Measurements from ENCODE around the gene AFAP1. TPM values are rescaled to one million over a fixed set of nuclear protein-coding genes. Genes with fewer than 3 reads are reported as not detected.

The AFAP1 gene
- polyA plus RNA-seq, 3 donors, result not detected

DNA sequence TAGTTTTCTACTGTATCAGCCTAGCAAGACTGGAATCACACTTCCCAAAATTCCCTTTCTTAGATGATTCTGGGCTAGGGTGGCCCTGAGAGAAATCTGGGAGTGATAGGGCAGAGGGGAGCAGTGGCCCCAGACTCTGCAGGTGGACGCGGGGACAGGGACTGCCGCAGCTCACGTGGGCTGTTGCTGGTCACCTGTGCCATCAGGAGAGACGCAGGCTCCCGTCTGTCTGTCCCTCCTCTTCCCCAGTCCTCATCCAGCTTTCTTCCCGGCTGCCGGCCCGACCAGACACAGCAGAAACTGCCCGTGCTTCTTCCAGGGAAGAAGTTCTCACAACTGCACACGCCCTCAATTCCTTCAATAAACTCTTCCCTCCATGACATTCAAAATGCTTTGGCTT lies 86.4 kb downstream of the AFAP1 start:
- no peak overlapping the region for H2AFZ ChIP-seq (ENCODE audit: insufficient read depth, low read depth, low read length, poor library complexity, severe bottlenecking)
- 86% methylated on average over 11 of the region's 11 CpGs for WGBS (ENCODE audit: insufficient coverage)
- no peaks in the 10 kb centered on the region for H3K36me3 ChIP-seq (replicated peaks in 1 of 2; ENCODE audit: control insufficient read depth in 1 of 2, insufficient read depth in 2 of 2, low read length in 2 of 2)
- no peaks in the 10 kb centered on the region for H3K4me1 ChIP-seq (ENCODE audit: control insufficient read depth in 1 of 2, insufficient read depth in 2 of 2, low read length in 2 of 2)
- no peaks in the 10 kb centered on the region for H3K9me3 ChIP-seq (replicated peaks in 1 of 2; ENCODE audit: control insufficient read depth in 1 of 2, insufficient read depth in 1 of 2, low read length in 2 of 2)
- H3K4me3 ChIP-seq (replicated peaks in 1 of 3; ENCODE audit: low read depth in 2 of 3, low read length in 3 of 3), result no peak overlapping the region
- Mint-ChIP-seq H3K27me3 (ENCODE audit: low read depth in 3 of 3) (peaks cover 5 to 12% (median 6%) of the 10 kb centered on the region in 3 donors), H3K4me1 (no peaks in the 10 kb centered on the region), H3K27ac (no peak overlapping the region), H3K4me3 (no peak overlapping the region), H3K9me3 (peaks cover 0 to 2% (median 0%) of the 10 kb centered on the region in 7 donors), H3K36me3 (peaks cover 0 to 13% of the 10 kb centered on the region in 2 donors)
- H3K9ac ChIP-seq (ENCODE audit: insufficient read depth, low read length, poor library complexity, severe bottlenecking), result no peak overlapping the region
- intact Hi-C loops (cut with micrococcal nuclease), result no loop called here
- TF ChIP-seq, protein P1, sequence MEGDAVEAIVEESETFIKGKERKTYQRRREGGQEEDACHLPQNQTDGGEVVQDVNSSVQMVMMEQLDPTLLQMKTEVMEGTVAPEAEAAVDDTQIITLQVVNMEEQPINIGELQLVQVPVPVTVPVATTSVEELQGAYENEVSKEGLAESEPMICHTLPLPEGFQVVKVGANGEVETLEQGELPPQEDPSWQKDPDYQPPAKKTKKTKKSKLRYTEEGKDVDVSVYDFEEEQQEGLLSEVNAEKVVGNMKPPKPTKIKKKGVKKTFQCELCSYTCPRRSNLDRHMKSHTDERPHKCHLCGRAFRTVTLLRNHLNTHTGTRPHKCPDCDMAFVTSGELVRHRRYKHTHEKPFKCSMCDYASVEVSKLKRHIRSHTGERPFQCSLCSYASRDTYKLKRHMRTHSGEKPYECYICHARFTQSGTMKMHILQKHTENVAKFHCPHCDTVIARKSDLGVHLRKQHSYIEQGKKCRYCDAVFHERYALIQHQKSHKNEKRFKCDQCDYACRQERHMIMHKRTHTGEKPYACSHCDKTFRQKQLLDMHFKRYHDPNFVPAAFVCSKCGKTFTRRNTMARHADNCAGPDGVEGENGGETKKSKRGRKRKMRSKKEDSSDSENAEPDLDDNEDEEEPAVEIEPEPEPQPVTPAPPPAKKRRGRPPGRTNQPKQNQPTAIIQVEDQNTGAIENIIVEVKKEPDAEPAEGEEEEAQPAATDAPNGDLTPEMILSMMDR (IDR thresholded peaks at IDR 0.05), result no peak
- H4K20me1 ChIP-seq (ENCODE audit: insufficient read depth, low read length), result no peaks in the 10 kb centered on the region
- H3K27ac ChIP-seq (ENCODE audit: low read depth in 1 of 2, low read length in 2 of 2), result no peak overlapping the region
- H3K4me2 ChIP-seq (replicated peaks; ENCODE audit: extremely low read depth, low read length, poor library complexity, severe bottlenecking), result no peak overlapping the region
- H3K27me3 ChIP-seq (ENCODE audit: control insufficient read depth in 2 of 2, insufficient read depth in 2 of 2, low read length in 2 of 2), result no peaks in the 10 kb centered on the region
- no peaks in the 10 kb centered on the region for H3K79me2 ChIP-seq (ENCODE audit: insufficient read depth, low read length)
- no peak for DNase-seq

DNA sequence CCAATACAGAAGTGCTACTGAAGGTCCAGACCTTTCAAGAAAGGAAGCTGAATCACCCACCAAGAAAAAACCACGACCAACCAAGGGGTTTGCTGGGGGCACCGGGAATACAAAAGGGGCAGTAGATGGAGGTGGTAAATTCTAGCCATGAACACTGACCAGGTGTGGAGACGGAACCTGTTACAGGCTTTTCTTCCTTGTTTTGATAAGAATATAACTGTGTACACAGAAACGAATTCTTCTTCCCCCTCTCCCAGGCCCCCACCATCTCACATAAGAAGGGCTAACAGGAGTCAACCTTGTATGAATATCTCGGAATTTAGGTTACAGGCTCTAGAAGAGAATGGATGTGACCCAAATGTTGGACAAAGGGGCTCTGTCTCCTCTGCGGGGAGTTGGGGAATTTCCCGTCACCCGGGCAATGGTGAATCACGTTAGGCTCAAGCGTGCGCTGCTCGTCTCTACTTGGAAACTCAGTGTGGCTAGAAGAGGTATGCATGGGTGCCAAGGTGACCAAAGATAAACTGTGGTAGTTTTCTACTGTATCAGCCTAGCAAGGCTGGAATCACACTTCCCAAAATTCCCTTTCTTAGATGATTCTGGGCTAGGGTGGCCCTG lies 87.0 kb downstream of the AFAP1 start:
- Histone ChIP-seq H3K27ac (ENCODE audit: low read depth in 1 of 2, low read length in 2 of 2) (no peak overlapping the region), H3K4me1 (ENCODE audit: control insufficient read depth in 1 of 2, insufficient read depth in 2 of 2, low read length in 2 of 2) (no peaks in the 10 kb centered on the region), H3K79me2 (ENCODE audit: insufficient read depth, low read length) (no peaks in the 10 kb centered on the region), H2AFZ (ENCODE audit: insufficient read depth, low read depth, low read length, poor library complexity, severe bottlenecking) (no peak overlapping the region), H4K20me1 (ENCODE audit: insufficient read depth, low read length) (no peaks in the 10 kb centered on the region), H3K9ac (ENCODE audit: insufficient read depth, low read length, poor library complexity, severe bottlenecking) (no peak overlapping the region), H3K4me2 (replicated peaks; ENCODE audit: extremely low read depth, low read length, poor library complexity, severe bottlenecking) (no peak overlapping the region), H3K36me3 (replicated peaks in 1 of 2; ENCODE audit: control insufficient read depth in 1 of 2, insufficient read depth in 2 of 2, low read length in 2 of 2) (no peaks in the 10 kb centered on the region), H3K4me3 (replicated peaks in 1 of 3; ENCODE audit: low read depth in 2 of 3, low read length in 3 of 3) (no peak overlapping the region), H3K27me3 (ENCODE audit: control insufficient read depth in 2 of 2, insufficient read depth in 2 of 2, low read length in 2 of 2) (no peaks in the 10 kb centered on the region), H3K9me3 (replicated peaks in 1 of 2; ENCODE audit: control insufficient read depth in 1 of 2, insufficient read depth in 1 of 2, low read length in 2 of 2) (no peaks in the 10 kb centered on the region)
- intact Hi-C loops (cut with micrococcal nuclease), result no loop called here
- DNase-seq, result no peak
- Mint-ChIP-seq H3K36me3 (peaks cover 0 to 13% of the 10 kb centered on the region in 2 donors), H3K27ac (no peak overlapping the region), H3K27me3 (ENCODE audit: low read depth in 3 of 3) (peaks cover 6 to 11% (median 7%) of the 10 kb centered on the region in 3 donors), H3K9me3 (peaks cover 0 to 2% (median 0%) of the 10 kb centered on the region in 7 donors), H3K4me3 (no peak overlapping the region), H3K4me1 (no peaks in the 10 kb centered on the region)
- TF ChIP-seq, protein P1 (IDR thresholded peaks at IDR 0.05), result no peak
- 95% methylated on average over 7 of the region's 12 CpGs for WGBS (ENCODE audit: insufficient coverage)
